ENCODE data around the gene ERF.

Gene ERF

DNA sequence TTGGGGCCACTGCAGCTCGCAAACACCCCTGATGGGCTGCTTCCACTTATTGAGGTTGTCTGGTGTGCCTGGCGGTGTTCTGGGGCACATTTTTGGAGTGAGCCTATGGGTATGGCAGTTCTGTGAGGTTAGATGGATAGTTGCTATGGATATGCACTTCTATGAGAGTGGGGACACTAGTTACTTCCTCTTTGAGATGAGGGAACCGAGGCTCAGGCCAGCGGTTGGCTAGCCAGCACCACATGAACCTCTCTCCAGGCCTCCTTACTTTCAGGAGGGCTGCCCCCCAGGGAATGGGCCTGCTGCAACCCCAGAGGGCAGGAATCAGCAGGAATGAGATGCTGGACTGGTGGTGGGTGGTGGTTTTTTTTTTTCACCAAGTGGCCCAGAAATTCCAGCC is 33.5 kb upstream of the ERF start:
- no peak for TF ChIP-seq ZNF384 (IDR thresholded peaks at IDR 0.05)
- TF ChIP-seq L3MBTL2 (conservative IDR thresholded peaks at IDR 0.05): no peak
- TF ChIP-seq ARNT (IDR thresholded peaks at IDR 0.05): no peak
- ChIA-PET CTCF (no interaction called here), POLR2A (no interaction called here)
- DNase-seq (ENCODE audit: extremely low spot score): no peak

DNA sequence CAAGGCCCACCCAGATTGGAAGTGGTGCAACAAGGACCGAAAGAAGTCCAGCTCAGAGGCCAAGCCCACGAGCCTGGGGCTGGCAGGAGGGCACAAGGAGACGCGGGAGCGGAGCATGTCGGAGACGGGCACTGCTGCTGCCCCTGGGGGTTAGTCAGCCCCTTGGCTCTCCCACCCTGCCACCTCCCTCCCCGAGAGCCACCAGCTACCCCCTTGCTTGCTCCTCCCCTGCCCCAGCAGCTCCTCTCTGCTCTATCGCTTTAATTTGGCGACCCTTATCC is 32.8 kb upstream of the ERF start:
- TF ChIP-seq FOXM1 (IDR thresholded peaks at IDR 0.05; ENCODE audit: borderline replicate concordance): no peak
- TF ChIP-seq, protein P1, sequence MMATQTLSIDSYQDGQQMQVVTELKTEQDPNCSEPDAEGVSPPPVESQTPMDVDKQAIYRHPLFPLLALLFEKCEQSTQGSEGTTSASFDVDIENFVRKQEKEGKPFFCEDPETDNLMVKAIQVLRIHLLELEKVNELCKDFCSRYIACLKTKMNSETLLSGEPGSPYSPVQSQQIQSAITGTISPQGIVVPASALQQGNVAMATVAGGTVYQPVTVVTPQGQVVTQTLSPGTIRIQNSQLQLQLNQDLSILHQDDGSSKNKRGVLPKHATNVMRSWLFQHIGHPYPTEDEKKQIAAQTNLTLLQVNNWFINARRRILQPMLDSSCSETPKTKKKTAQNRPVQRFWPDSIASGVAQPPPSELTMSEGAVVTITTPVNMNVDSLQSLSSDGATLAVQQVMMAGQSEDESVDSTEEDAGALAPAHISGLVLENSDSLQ (IDR thresholded peaks at IDR 0.05): no peak
- TF ChIP-seq ELF4 (IDR thresholded peaks at IDR 0.05): no peak
- no peak for TF ChIP-seq ZNF384 (IDR thresholded peaks at IDR 0.05)
- no peak for TF ChIP-seq ARNT (IDR thresholded peaks at IDR 0.05)
- no peak for TF ChIP-seq CTBP1 (IDR thresholded peaks at IDR 0.05; ENCODE audit: borderline replicate concordance)
- TF ChIP-seq NFRKB (IDR thresholded peaks at IDR 0.05): no peak
- no peak for TF ChIP-seq LEF1 (IDR thresholded peaks at IDR 0.05; ENCODE audit: borderline replicate concordance)
- no peak for TF ChIP-seq L3MBTL2 (conservative IDR thresholded peaks at IDR 0.05)
- TF ChIP-seq SUZ12 (IDR thresholded peaks at IDR 0.05): no peak
- TF ChIP-seq HDGF (IDR thresholded peaks at IDR 0.05; ENCODE audit: borderline replicate concordance): no peak
- no peak for TF ChIP-seq TARDBP (IDR thresholded peaks at IDR 0.05)
- no peak for TF ChIP-seq SP1 (IDR thresholded peaks at IDR 0.05)
- TF ChIP-seq BHLHE40 (IDR thresholded peaks at IDR 0.05; ENCODE audit: borderline replicate concordance): no peak
- no peak for TF ChIP-seq FOXA1 (IDR thresholded peaks at IDR 0.05)
- TF ChIP-seq FOXK2 (IDR thresholded peaks at IDR 0.05): no peak
- ChIA-PET CTCF (interaction anchor here (0.6 kb wide), 1 partner anchor 16 kb away, joined by 3 read pairs; no protein-coding TSS in a partner anchor), POLR2A (interaction anchor here (1.7 kb wide), 1 partner anchor 44 kb away, joined by 6 read pairs; no protein-coding TSS in a partner anchor)
- no peak for DNase-seq (ENCODE audit: extremely low spot score)

DNA sequence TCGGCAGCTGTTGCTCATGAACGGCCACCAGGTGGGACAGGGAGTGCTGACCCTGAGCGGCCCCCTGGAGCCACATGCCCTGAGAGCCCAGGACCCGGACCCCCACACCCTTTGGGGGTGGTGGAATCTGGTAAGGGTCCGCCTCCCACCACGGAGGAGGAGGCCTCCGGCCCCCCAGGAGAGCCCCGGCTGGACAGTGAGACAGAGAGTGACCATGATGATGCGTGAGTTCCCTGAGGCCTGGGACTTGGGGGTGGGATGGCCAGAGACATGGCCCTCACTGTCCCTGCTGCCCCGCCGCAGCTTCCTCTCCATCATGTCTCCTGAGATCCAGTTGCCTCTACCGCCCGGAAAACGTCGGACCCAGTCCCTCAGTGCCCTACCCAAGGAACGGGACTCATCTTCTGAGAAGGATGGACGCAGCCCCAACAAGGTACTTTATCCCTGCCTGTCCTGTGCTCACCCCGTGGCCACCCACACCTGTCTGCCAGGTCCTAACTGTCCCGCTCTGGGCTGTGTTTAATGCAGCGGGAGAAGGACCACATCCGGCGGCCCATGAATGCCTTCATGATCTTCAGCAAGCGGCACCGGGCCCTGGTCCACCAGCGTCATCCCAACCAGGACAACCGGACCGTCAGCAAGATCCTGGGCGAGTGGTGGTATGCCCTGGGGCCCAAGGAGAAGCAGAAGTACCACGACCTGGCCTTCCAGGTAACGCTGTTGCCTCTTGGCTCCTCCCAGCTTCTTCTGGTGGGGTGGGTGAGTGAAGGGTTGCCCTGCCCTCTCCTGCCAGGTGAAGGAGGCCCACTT is 32.3 kb upstream of the ERF start:
- ChIA-PET POLR2A (interaction anchor here (1.7 kb wide), 1 partner anchor 44 kb away, joined by 6 read pairs; no protein-coding TSS in a partner anchor), CTCF (interaction anchor here (0.6 kb wide), 1 partner anchor 17 kb away, joined by 3 read pairs; no protein-coding TSS in a partner anchor)
- DNase-seq (ENCODE audit: extremely low spot score): no peak
- TF ChIP-seq, protein P1 (IDR thresholded peaks at IDR 0.05): no peak
- TF ChIP-seq TARDBP (IDR thresholded peaks at IDR 0.05) (no peak), FOXK2 (IDR thresholded peaks at IDR 0.05) (no peak), HDGF (IDR thresholded peaks at IDR 0.05; ENCODE audit: borderline replicate concordance) (no peak), L3MBTL2 (conservative IDR thresholded peaks at IDR 0.05) (no peak), ZNF384 (IDR thresholded peaks at IDR 0.05) (no peak), CTBP1 (IDR thresholded peaks at IDR 0.05; ENCODE audit: borderline replicate concordance) (no peak)

DNA sequence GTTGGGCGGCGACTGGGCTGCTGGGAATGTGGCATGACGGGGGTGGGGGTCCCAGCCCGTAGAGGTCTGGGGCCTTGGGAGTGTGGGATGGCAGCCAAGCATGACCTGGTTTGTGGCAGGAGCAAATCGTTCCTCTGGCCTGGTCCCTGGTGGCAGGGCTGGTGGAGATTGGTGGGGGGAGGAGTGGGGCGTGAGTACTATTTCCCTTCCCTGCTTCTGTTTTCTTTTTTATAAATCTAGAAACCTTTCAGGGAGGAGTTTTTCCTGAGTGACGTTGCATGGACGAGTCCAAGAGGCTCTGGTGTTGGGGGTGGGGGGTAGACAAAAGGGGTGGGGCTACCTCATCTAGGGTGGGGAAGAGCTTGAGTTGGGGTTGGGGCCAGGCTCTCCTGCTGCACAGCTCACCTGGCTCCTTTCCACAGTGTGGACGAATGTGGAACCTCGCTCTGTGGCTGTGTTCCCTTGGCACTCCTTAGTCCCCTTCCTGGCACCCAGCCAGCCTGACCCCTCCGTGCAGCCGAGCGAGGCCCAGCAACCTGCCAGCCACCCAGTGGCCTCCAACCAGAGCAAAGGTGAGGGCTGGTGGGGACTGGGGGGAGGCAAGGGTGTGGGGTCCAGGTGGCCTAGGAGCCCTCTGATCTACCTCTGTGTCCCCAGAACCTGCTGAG is 31.6 kb upstream of the ERF start:
- no peak for TF ChIP-seq FOXK2 (IDR thresholded peaks at IDR 0.05)
- no peak for TF ChIP-seq BHLHE40 (IDR thresholded peaks at IDR 0.05; ENCODE audit: borderline replicate concordance)
- no peak for TF ChIP-seq TARDBP (IDR thresholded peaks at IDR 0.05)
- TF ChIP-seq L3MBTL2 (conservative IDR thresholded peaks at IDR 0.05): no peak
- TF ChIP-seq, protein P1 (IDR thresholded peaks at IDR 0.05): no peak
- TF ChIP-seq ARNT (IDR thresholded peaks at IDR 0.05): no peak
- no peak for TF ChIP-seq HDGF (IDR thresholded peaks at IDR 0.05; ENCODE audit: borderline replicate concordance)
- TF ChIP-seq SP1 (IDR thresholded peaks at IDR 0.05): no peak
- ChIA-PET CTCF (no interaction called here), POLR2A (interaction anchor here (1.7 kb wide), 1 partner anchor 43 kb away, joined by 6 read pairs; no protein-coding TSS in a partner anchor)
- no peak for DNase-seq (ENCODE audit: extremely low spot score)

DNA sequence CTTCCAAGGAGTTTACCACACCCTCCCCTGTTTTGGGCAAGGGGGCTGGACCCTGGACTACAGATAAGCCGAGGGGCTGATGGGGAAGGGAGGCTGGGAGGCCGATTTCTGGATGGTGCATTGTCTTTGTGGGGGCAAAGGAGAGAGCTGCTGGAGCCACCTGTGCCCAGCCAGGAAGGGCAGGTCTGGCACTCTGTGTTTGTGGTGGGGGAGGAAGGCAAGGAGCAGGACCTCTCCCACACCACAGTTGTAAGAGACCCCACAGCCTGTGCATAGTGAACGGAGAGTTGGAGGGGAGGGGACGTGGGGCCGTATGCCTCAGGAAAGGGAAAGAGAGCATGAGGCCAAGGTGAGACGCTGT is 31.0 kb upstream of the ERF start:
- POLR2A ChIA-PET: interaction anchor here (1.7 kb wide), 1 partner anchor 43 kb away, joined by 6 read pairs; no protein-coding TSS in a partner anchor
- TF ChIP-seq TARDBP (IDR thresholded peaks at IDR 0.05): no peak
- no peak for TF ChIP-seq HDGF (IDR thresholded peaks at IDR 0.05; ENCODE audit: borderline replicate concordance)
- no peak for TF ChIP-seq FOXM1 (IDR thresholded peaks at IDR 0.05; ENCODE audit: borderline replicate concordance)
- TF ChIP-seq, protein P1 (IDR thresholded peaks at IDR 0.05): no peak
- TF ChIP-seq ZNF384 (IDR thresholded peaks at IDR 0.05): no peak
- TF ChIP-seq SUZ12 (IDR thresholded peaks at IDR 0.05): no peak
- no peak for TF ChIP-seq L3MBTL2 (conservative IDR thresholded peaks at IDR 0.05)
- no peak for TF ChIP-seq SP1 (IDR thresholded peaks at IDR 0.05)
- no peak for TF ChIP-seq NFRKB (IDR thresholded peaks at IDR 0.05)
- TF ChIP-seq BHLHE40 (IDR thresholded peaks at IDR 0.05; ENCODE audit: borderline replicate concordance): no peak
- no peak for TF ChIP-seq FOXA1 (IDR thresholded peaks at IDR 0.05)
- TF ChIP-seq LEF1 (IDR thresholded peaks at IDR 0.05; ENCODE audit: borderline replicate concordance): no peak
- TF ChIP-seq FOXK2 (IDR thresholded peaks at IDR 0.05): no peak
- no peak for TF ChIP-seq CTBP1 (IDR thresholded peaks at IDR 0.05; ENCODE audit: borderline replicate concordance)
- no peak for TF ChIP-seq ARNT (IDR thresholded peaks at IDR 0.05)
- no peak for DNase-seq (ENCODE audit: extremely low spot score)
- CTCF ChIA-PET: no interaction called here
